Neuron (in vitro differentiated cells): ENCODE measurements around the gene ZNF429.
"Not testable (repeated sequence)": the region's sequence is repeated elsewhere in the genome, so short reads cannot be mapped to it uniquely, and the experiment has no call there.

Experiments used
- H2AFZ ChIP-seq: one replicate; pipeline ENCODE4 v1.6.1; 2013; ENCODE audit warnings: low read depth, mild to moderate bottlenecking, inconsistent platforms, low read length, moderate library complexity
- H3K27me3 ChIP-seq: one replicate; pipeline ENCODE4 v1.6.1; 2013; ENCODE audit warnings: low read length; ENCODE audit not compliant: insufficient read depth
- H3K36me3 ChIP-seq: one replicate; pipeline ENCODE4 v1.6.1; 2013; ENCODE audit warnings: low read length; ENCODE audit not compliant: insufficient read depth
- H3K4me1 ChIP-seq: one replicate; pipeline ENCODE4 v1.6.1; 2013; ENCODE audit warnings: low read length; ENCODE audit not compliant: insufficient read depth
- H3K4me3 ChIP-seq: 2 replicates; pipeline ENCODE4 v1.5.1; 2013; ENCODE audit warnings: mild to moderate bottlenecking, low read length, moderate library complexity
- H3K9me3 ChIP-seq: one replicate; pipeline ENCODE4 v1.6.1; 2013; ENCODE audit warnings: low read length

ZNF429 gene

GRCh38 chr19:21586311-21587116, 81.1 kb downstream of the ZNF429 start:
- Histone ChIP-seq H3K4me1 (no peaks in the 10 kb centered on the region), H3K27me3 (peaks cover 7% of the 10 kb centered on the region), H2AFZ (no peak overlapping the region), H3K36me3 (no peaks in the 10 kb centered on the region), H3K9me3 (peaks cover 11% of the 10 kb centered on the region), H3K4me3 (no peak overlapping the region)

GRCh38 chr19:21587117-21587461, 81.7 kb downstream of the ZNF429 start:
- no peaks in the 10 kb centered on the region for H3K4me1 ChIP-seq
- H3K36me3 ChIP-seq = no peaks in the 10 kb centered on the region
- H3K9me3 ChIP-seq = peaks cover 11% of the 10 kb centered on the region
- H3K4me3 ChIP-seq = no peak overlapping the region
- no peak overlapping the region for H2AFZ ChIP-seq
- H3K27me3 ChIP-seq = peaks cover 7% of the 10 kb centered on the region

- Histone ChIP-seq H2AFZ (no peak overlapping the region), H3K27me3 (peaks cover 7% of the 10 kb centered on the region), H3K4me1 (no peaks in the 10 kb centered on the region), H3K36me3 (no peaks in the 10 kb centered on the region), H3K4me3 (no peak overlapping the region), H3K9me3 (peaks cover 11% of the 10 kb centered on the region)
Measured at GRCh38 chr19:21587549-21587948, 82.1 kb downstream of the ZNF429 start.

GRCh38 chr19:21588065-21588601, 82.7 kb downstream of the ZNF429 start:
- Histone ChIP-seq H3K36me3 (no peaks in the 10 kb centered on the region), H3K4me3 (no peak overlapping the region), H3K4me1 (no peaks in the 10 kb centered on the region), H3K9me3 (peaks cover 11% of the 10 kb centered on the region), H2AFZ (no peak overlapping the region), H3K27me3 (peaks cover 7% of the 10 kb centered on the region)

- H3K36me3 ChIP-seq = no peaks in the 10 kb centered on the region
- H2AFZ ChIP-seq = no peak overlapping the region
- peaks cover 3% of the 10 kb centered on the region for H3K9me3 ChIP-seq
- H3K4me1 ChIP-seq = no peaks in the 10 kb centered on the region
- H3K4me3 ChIP-seq = no peak overlapping the region
- H3K27me3 ChIP-seq = peaks cover 7% of the 10 kb centered on the region
Measured at GRCh38 chr19:21590867-21591266, 85.5 kb downstream of the ZNF429 start.

GRCh38 chr19:21593008-21593481, 87.6 kb downstream of the ZNF429 start:
- H3K27me3 ChIP-seq = no peaks in the 10 kb centered on the region
- no peak overlapping the region for H3K4me3 ChIP-seq
- no peak overlapping the region for H2AFZ ChIP-seq
- no peaks in the 10 kb centered on the region for H3K4me1 ChIP-seq
- no peaks in the 10 kb centered on the region for H3K9me3 ChIP-seq
- no peaks in the 10 kb centered on the region for H3K36me3 ChIP-seq

- H3K4me1 ChIP-seq = no peaks in the 10 kb centered on the region
Measured at GRCh38 chr19:21593502-21593901, 88.1 kb downstream of the ZNF429 start.

GRCh38 chr19:21593934-21594820, 88.8 kb downstream of the ZNF429 start:
- H2AFZ ChIP-seq = no peak overlapping the region
- no peaks in the 10 kb centered on the region for H3K27me3 ChIP-seq
- H3K36me3 ChIP-seq = no peaks in the 10 kb centered on the region
- no peaks in the 10 kb centered on the region for H3K9me3 ChIP-seq
- H3K4me3 ChIP-seq = no peak overlapping the region
- H3K4me1 ChIP-seq = no peaks in the 10 kb centered on the region

More at GRCh38 chr19:21593502-21593901, 88.1 kb downstream of the ZNF429 start:
- Histone ChIP-seq H3K27me3 (no peaks in the 10 kb centered on the region), H2AFZ (no peak overlapping the region), H3K4me3 (no peak overlapping the region), H3K36me3 (no peaks in the 10 kb centered on the region), H3K9me3 (no peaks in the 10 kb centered on the region)

- H2AFZ ChIP-seq = no peak overlapping the region
- no peaks in the 10 kb centered on the region for H3K9me3 ChIP-seq
Measured at GRCh38 chr19:21595185-21595584, 89.8 kb downstream of the ZNF429 start.

GRCh38 chr19:21602082-21602658, 96.8 kb downstream of the ZNF429 start:
- Histone ChIP-seq H3K4me3 (no peak overlapping the region), H3K9me3 (no peaks in the 10 kb centered on the region), H2AFZ (no peak overlapping the region), H3K36me3 (no peaks in the 10 kb centered on the region), H3K27me3 (no peaks in the 10 kb centered on the region), H3K4me1 (peaks cover 14% of the 10 kb centered on the region)

More at GRCh38 chr19:21595185-21595584, 89.8 kb downstream of the ZNF429 start:
- H3K36me3 ChIP-seq = no peaks in the 10 kb centered on the region
- no peaks in the 10 kb centered on the region for H3K27me3 ChIP-seq
- H3K4me3 ChIP-seq = no peak overlapping the region
- H3K4me1 ChIP-seq = no peaks in the 10 kb centered on the region

- not testable (repeated sequence) for H3K36me3 ChIP-seq, H2AFZ ChIP-seq, H3K4me3 ChIP-seq, H3K9me3 ChIP-seq, H3K27me3 ChIP-seq
- peaks cover 14% of the 10 kb centered on the region for H3K4me1 ChIP-seq
Measured at GRCh38 chr19:21602659-21603430, 97.4 kb downstream of the ZNF429 start.

- Histone ChIP-seq H3K36me3 (no peaks in the 10 kb centered on the region), H3K27me3 (no peaks in the 10 kb centered on the region), H3K9me3 (no peaks in the 10 kb centered on the region), H3K4me1 (peaks cover 14% of the 10 kb centered on the region), H2AFZ (peak overlapping the region; percentile 64), H3K4me3 (peak overlapping the region; percentile 39)
Measured at GRCh38 chr19:21603431-21604231, 98.2 kb downstream of the ZNF429 start.
